Thymus (tissue), 11 donors: ENCODE data around the gene EPB41L2. TPM values are rescaled to one million over a fixed set of nuclear protein-coding genes. Genes with fewer than 3 reads are reported as not detected.

ENCODE experiments used
- DNase-seq, 9 donors: peaks; one replicate each; pipeline ENCODE4 v3.0.0-alpha.2; 2013; ENCODE audit warnings: low spot score in 9 of 9, low read depth in 6 of 9, missing footprints in 1 of 9
- H3K27ac ChIP-seq, 2 donors: one replicate each; pipeline ENCODE4 v1.5.1; 2013; ENCODE audit warnings: control low read depth in 1 of 2, low read depth in 1 of 2, low read length in 1 of 2, mild to moderate bottlenecking in 1 of 2, moderate library complexity in 1 of 2
- H3K27me3 ChIP-seq, 2 donors: one replicate each; pipeline ENCODE4 v1.5.1; 2013; ENCODE audit warnings: low read length in 1 of 2; ENCODE audit not compliant: control insufficient read depth in 2 of 2, insufficient read depth in 1 of 2
- H3K36me3 ChIP-seq, 2 donors: one replicate each; pipeline ENCODE4 v1.5.1; 2013; ENCODE audit warnings: low read length in 1 of 2, mild to moderate bottlenecking in 1 of 2, moderate library complexity in 1 of 2; ENCODE audit not compliant: control insufficient read depth in 2 of 2, insufficient read depth in 2 of 2
- H3K4me1 ChIP-seq, 2 donors: one replicate each; pipeline ENCODE4 v1.5.1; 2013; ENCODE audit warnings: low read length in 2 of 2; ENCODE audit not compliant: control insufficient read depth in 2 of 2, insufficient read depth in 2 of 2
- H3K4me3 ChIP-seq, 2 donors: one replicate each; pipeline ENCODE4 v1.5.1; 2013; ENCODE audit warnings: low read length in 2 of 2, control low read depth in 1 of 2, mild to moderate bottlenecking in 1 of 2
- H3K9me3 ChIP-seq, 2 donors: one replicate each; pipeline ENCODE4 v1.5.1; 2013; ENCODE audit warnings: low read length in 1 of 2, mild to moderate bottlenecking in 1 of 2; ENCODE audit not compliant: control insufficient read depth in 2 of 2, insufficient read depth in 1 of 2
- WGBS: extraction: QIAGEN DNeasy Blood & Tissue Kit; methylation state at CpG from one replicate; pipeline ENCODE4 v1.1.7; 2013; 5-methylcytosine and 5-hydroxymethylcytosine counted together
- polyA plus RNA-seq: library from polyadenylated mRNA; stranded (reverse); fragments of 200-250 nt; gene quantifications from one replicate; pipeline ENCODE4 v1.2.3, GENCODE V29; 2013
- total RNA-seq: library from RNA; stranded (reverse); fragments of 120-200 nt; gene quantifications from one replicate; pipeline ENCODE4 v1.2.4, GENCODE V29; 2013
- donor health status: healthy.

EPB41L2 gene
- total and polyA plus RNA-seq, 2 donors = 19.1 to 22.4 TPM

DNA sequence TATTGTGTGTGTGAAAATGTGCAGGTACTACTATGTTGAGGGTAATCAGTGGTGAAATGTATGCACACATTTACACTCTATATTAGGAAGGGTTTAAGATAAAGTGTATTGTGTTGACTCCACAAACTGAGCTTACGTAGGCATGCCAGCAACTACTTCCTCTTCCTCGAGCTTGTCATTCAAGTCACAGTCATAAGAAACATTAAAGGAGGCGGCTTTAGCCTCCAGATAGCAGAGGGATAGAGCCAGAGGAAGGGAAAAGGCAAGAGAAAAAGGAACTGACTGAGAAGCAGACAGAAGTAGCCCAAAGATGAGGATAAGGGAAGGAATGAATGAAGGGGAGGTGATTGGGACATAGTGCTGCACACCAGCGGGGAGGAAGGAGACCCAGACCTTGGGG, 180.7 kb downstream of the EPB41L2 start:
- no peak for DNase-seq
- no peaks in the 10 kb centered on the region for H3K9me3 ChIP-seq
- H3K4me1 ChIP-seq = no peaks in the 10 kb centered on the region
- WGBS = 79% methylated on average over 4 of the region's 4 CpGs
- no peaks in the 10 kb centered on the region for H3K36me3 ChIP-seq
- H3K27me3 ChIP-seq = no peaks in the 10 kb centered on the region
- H3K27ac ChIP-seq = no peak overlapping the region
- no peak overlapping the region for H3K4me3 ChIP-seq

DNA sequence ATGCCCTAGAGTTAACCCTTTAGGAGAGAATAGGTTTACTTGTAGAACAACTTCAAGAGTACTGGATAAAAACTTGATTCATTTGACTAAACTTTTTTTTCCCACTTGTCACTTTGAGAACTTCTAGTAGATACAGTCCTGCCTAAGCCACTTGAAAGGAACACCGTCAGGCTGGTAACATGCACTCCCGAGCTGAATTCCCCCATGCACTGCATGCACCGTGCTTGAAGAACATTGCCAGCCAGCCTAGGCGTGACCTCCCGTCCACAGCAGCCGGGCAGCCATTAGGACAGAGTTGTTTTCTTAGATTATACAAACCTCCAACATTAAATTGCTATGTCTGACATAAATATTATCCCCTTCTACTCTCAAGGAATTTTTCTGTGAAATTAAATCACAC, 183.2 kb downstream of the EPB41L2 start:
- 94% methylated on average over 6 of the region's 6 CpGs for WGBS
- H3K9me3 ChIP-seq = no peaks in the 10 kb centered on the region
- no peak overlapping the region for H3K27ac ChIP-seq
- no peaks in the 10 kb centered on the region for H3K36me3 ChIP-seq
- no peak overlapping the region for H3K4me3 ChIP-seq
- H3K4me1 ChIP-seq = no peaks in the 10 kb centered on the region
- no peak for DNase-seq
- H3K27me3 ChIP-seq = no peaks in the 10 kb centered on the region

DNA sequence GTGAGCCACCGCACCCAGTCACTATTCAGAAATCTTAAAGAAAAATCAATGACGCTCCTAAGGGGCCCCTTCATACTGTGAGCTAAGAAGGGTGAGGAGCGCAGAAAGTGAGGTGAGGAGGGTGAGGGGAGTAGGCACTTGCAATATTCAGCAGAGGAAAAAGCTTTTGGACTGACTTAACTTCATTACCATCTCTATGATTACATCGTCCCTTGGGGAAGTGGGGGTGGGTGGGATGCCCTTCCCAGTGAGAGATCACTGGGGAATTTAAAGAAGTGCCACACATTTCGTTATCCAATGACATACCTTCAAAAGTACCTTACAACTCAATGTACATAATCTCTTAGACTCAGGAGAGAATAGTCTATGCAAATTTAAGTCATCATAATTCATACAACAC, 189.3 kb downstream of the EPB41L2 start:
- no peak for DNase-seq
- Histone ChIP-seq H3K4me1 (no peaks in the 10 kb centered on the region), H3K9me3 (no peaks in the 10 kb centered on the region), H3K27ac (no peak overlapping the region), H3K36me3 (no peaks in the 10 kb centered on the region), H3K27me3 (no peaks in the 10 kb centered on the region), H3K4me3 (no peak overlapping the region)
- 99% methylated on average over 5 of the region's 5 CpGs for WGBS

DNA sequence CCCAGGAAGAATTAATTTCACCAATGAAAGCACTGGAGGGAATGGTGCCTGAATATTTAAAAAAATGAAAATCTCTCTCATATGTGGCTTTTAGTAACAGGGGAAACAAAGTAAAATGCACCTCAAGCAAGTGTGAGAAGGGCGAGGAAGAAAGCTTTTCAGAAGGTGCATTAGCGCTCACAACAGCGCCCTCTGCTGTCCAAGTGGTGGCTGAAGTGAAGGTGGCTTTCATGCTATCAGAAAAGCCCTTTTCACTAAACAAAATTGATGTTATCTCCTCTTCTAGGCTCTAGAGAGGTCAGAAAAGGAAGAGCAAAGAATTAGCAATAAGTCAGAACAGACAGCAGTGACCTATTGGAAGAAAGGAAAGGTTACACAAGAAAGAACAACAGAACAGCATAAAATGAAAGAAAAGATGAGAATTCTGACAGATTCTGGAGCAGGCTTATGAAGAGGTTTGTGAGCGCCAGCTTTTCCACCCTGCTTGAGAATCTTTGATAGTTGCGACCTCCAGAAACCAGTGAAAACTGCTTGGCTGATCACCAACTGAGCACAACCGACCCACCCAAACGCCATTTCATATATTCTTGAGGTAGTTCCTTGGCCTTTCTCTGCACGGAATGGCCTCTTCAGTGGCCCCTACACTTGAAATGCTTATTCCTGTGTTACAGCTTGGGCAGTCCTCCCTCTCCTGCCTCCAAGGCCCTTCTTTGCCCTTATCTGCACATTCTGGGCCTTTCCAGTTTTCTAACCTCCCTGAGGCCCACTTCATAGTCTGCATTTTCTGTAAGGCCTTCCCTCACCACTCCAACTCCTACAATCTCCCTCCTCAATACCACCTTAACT, 190.6 kb downstream of the EPB41L2 start:
- 80% methylated on average over 8 of the region's 8 CpGs for WGBS

DNA sequence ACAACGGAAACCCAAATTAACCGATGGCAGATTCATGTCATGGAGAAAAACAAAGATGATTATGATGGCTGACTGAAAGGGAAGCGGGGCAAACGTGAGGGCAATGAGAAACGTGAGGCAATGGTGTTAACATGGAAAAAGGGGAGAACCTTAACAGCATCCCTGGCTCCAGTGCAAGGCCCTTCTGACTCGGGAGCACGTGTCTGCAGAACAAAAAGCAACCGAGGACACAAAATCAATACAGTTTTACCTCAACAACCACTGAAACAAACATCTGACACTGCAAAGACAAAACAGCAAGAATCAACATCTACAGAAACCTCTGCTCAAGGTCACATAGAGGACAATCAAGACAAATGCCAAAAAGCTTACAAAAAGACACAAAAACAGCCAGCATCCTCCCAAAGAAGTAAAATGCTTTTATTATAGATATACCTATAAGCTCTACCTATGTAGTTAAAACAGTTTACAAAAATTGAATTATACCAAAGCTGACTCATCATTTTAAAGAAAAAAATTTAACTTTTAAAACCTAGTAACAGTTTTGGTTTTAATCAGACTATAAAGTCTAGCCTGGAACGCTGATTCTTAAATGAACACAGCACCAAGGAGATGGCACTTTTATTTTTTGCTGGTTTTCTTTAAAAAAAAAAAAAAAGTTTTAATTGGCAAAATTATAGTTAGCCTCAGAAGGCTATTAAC, 192.7 kb downstream of the EPB41L2 start:
- 98% methylated on average over 9 of the region's 9 CpGs for WGBS
- Histone ChIP-seq H3K36me3 (peaks cover 0 to 2% of the 10 kb centered on the region in 2 donors), H3K4me3 (no peak overlapping the region), H3K4me1 (no peaks in the 10 kb centered on the region), H3K9me3 (no peaks in the 10 kb centered on the region), H3K27me3 (no peaks in the 10 kb centered on the region), H3K27ac (no peak overlapping the region)
- no peak for DNase-seq

More for the DNA sequence above, 190.6 kb downstream of the EPB41L2 start:
- Histone ChIP-seq H3K4me3 (no peak overlapping the region), H3K27me3 (no peaks in the 10 kb centered on the region), H3K27ac (no peak overlapping the region), H3K4me1 (no peaks in the 10 kb centered on the region), H3K9me3 (no peaks in the 10 kb centered on the region), H3K36me3 (no peaks in the 10 kb centered on the region)
- peak; percentile 35 to 77 (median 56) for DNase-seq

DNA sequence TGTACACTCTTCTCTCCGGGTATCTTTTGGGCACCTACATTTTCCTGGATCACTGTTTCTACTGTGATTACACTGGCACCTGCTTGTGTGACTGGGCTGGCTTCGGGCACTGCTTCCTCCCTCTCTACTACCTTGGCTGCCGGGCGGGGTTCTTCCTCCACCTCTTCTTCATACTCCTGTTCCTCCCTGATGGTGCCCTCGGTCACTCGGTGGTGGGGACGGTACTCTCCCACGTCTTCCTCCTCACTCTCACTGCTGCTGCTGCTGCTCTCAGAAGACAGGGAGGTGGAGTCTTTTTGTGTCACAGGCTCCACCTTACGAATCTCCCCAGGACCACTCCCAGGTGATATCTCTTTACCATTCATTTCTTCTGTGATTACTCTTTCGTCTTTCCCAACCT, 193.4 kb downstream of the EPB41L2 start:
- 97% methylated on average over 10 of the region's 10 CpGs for WGBS
- H3K36me3 ChIP-seq = peaks cover 0 to 4% of the 10 kb centered on the region in 2 donors
- H3K27me3 ChIP-seq = no peaks in the 10 kb centered on the region
- H3K4me3 ChIP-seq = no peak overlapping the region
- H3K27ac ChIP-seq = no peak overlapping the region
- H3K9me3 ChIP-seq = no peaks in the 10 kb centered on the region
- DNase-seq = no peak
- H3K4me1 ChIP-seq = no peaks in the 10 kb centered on the region

DNA sequence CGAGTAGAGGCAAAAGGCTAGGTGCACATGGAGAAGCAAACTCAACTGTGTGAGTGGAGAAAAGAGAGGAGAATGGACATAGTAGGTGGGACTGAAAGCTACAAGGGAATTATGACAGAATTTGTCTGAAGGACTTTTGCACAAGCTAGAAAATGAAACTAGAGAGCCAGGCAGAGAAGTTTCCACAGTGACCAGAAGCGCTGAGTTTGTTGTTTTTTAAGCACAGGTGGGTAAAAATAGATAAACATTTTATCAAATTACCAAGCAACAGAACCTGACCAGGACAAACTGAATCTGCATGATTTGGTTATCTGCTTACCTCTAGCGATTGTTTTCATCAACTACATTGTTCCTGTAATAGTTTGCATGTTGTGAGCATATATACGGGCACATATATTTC, 197.3 kb downstream of the EPB41L2 start:
- Histone ChIP-seq H3K4me1 (no peaks in the 10 kb centered on the region), H3K36me3 (peaks cover 0 to 4% of the 10 kb centered on the region in 2 donors), H3K4me3 (no peak overlapping the region), H3K27ac (no peak overlapping the region), H3K9me3 (no peaks in the 10 kb centered on the region), H3K27me3 (no peaks in the 10 kb centered on the region)
- DNase-seq = no peak
- WGBS = 98% methylated on average over 4 of the region's 4 CpGs

DNA sequence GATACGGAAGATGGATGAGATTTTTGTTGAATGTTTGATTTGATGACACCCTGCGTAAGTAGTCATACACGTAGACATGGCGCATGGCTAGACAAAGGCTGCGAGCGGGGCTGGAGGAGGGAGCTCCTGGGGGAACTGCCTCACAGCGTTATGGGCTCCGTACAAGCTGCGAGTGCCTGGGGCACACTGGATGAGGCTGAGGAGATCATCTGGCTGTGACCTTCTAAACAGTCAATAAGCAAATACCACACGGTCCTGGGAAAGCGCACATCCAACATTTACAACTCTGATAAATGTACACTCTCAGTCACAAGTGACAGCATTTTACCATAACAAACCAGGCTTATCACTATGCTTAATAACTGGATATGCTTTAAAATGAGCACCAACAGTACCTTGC, 198.7 kb downstream of the EPB41L2 start:
- no peaks in the 10 kb centered on the region for H3K9me3 ChIP-seq
- no peak overlapping the region for H3K27ac ChIP-seq
- H3K36me3 ChIP-seq = peaks cover 0 to 4% of the 10 kb centered on the region in 2 donors
- 97% methylated on average over 11 of the region's 11 CpGs for WGBS
- H3K4me1 ChIP-seq = no peaks in the 10 kb centered on the region
- no peaks in the 10 kb centered on the region for H3K27me3 ChIP-seq
- no peak overlapping the region for H3K4me3 ChIP-seq
- DNase-seq = no peak

DNA sequence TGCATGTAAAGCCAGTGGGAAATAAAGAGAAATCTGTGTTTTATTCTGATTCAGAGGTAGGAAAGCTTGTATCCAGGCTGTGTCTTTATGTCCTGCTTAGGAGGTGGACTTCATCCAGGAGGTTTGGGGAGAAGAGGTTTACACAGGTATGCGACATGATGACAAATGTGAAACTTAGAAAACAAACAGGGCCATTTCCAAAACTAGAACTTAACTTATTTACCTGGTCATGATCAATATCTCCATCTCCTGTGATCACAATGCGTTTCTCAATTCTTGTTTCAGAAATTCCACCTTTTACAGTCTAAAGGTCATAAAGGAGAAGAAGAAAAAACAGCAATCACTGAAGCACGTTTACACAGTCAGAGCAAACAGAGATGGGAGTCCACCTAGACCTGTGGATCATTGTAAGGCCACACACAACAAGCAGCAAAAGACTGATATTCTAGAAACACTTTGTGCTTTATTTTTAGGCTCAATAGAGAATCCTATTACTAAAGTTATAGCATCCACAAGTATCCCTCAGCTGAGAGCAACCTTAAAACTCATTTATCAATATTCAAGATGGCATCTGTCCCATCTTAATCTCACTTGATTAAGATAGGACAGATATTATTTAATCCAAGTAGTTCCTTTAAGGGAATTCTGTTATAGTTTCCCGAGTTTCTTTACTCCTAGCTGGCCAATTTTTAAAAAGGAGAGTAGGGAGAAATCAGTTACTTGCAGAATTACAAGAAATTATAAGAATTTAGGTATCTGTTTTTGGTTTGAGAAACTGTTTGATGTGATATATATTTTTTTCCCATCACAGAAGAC, 199.4 kb downstream of the EPB41L2 start:
- 97% methylated on average over 4 of the region's 4 CpGs for WGBS
- no peak overlapping the region for H3K4me3 ChIP-seq
- no peaks in the 10 kb centered on the region for H3K27me3 ChIP-seq
- no peak for DNase-seq
- no peak overlapping the region for H3K27ac ChIP-seq
- peaks cover 0 to 4% of the 10 kb centered on the region in 2 donors for H3K36me3 ChIP-seq
- no peaks in the 10 kb centered on the region for H3K4me1 ChIP-seq
- no peaks in the 10 kb centered on the region for H3K9me3 ChIP-seq
